Endothelial cell of umbilical vein (primary cell): ENCODE data around the gene ACAP1. TPM values are rescaled to one million over a fixed set of nuclear protein-coding genes. Genes with fewer than 3 reads are reported as not detected.

ENCODE experiments used
- BruUV-seq: library from RNA; stranded (reverse); fragments of 400-500 nt; replicated peaks from 2 replicates; lab custom pipeline; 2021; lab: Mats Ljungman, UMichigan
- CTCF ChIA-PET: fragments of 300-600, 350-600 bp; sonication (Branson Sonifier 250); formaldehyde crosslinking; loops from one replicate; lab custom pipeline; 2021; ENCODE audit warnings: antibody characterized with exemption, inconsistent platforms; lab: Charles Lee
- POLR2A ChIA-PET: fragments of 300-600, 350-600 bp; sonication (Branson Sonifier 250); formaldehyde crosslinking; loops from one replicate; lab custom pipeline; 2021; ENCODE audit warnings: antibody characterized with exemption, inconsistent platforms; lab: Charles Lee
- DNase-seq: peaks from one replicate; pipeline ENCODE4 v3.0.0-alpha.2; 2011; ENCODE audit warnings: low read depth, low spot score
- FAIRE-seq: peaks from 2 replicates; lab custom pipeline; 2011; peaks lifted over from hg19 to GRCh38; lab: Jason Lieb, UNC
- H2AFZ ChIP-seq: 2 replicates; pipeline ENCODE4 v1.6.0; 2012; ENCODE audit warnings: low read depth, low read length, control low read depth, inconsistent platforms
- H3K27ac ChIP-seq: 2 replicates; pipeline ENCODE4 v1.5.1; 2011; ENCODE audit warnings: low read depth, mild to moderate bottlenecking, control low read depth, low read length, moderate library complexity; ENCODE audit not compliant: insufficient read depth
- H3K27me3 ChIP-seq, 2 experiments: 2 replicates each; pipeline versions ENCODE4 v1.6.0 to v1.6.1; 2011; ENCODE audit warnings: low read length in 2 of 2, mixed read lengths in 1 of 2; ENCODE audit not compliant: control insufficient read depth in 2 of 2, insufficient read depth in 2 of 2
- H3K36me3 ChIP-seq, 2 experiments: 2 replicates in 1 of 2; 3 replicates in 1 of 2; pipeline ENCODE4 v1.5.1; 2011; ENCODE audit warnings: low read length in 2 of 2, mild to moderate bottlenecking in 1 of 2, moderate library complexity in 1 of 2; ENCODE audit not compliant: control insufficient read depth in 2 of 2, insufficient read depth in 2 of 2; ENCODE audit errors: extremely low read depth in 1 of 2
- H3K4me1 ChIP-seq: 3 replicates; pipeline ENCODE4 v1.5.1; 2011; ENCODE audit warnings: mild to moderate bottlenecking, low read length; ENCODE audit not compliant: control insufficient read depth, insufficient read depth; ENCODE audit errors: extremely low read depth
- H3K4me2 ChIP-seq: 2 replicates; pipeline ENCODE4 v1.6.1; 2011; ENCODE audit warnings: low read length, control low read depth, mixed read lengths; ENCODE audit not compliant: insufficient read depth
- H3K4me3 ChIP-seq, 3 experiments: fragments of 200-600 bp in 1 of 3; sonication (generic), shearing (Covaris generic) in 1 of 3; replicated peaks in 1 of 3; 2 replicates each; pipeline ENCODE4 v1.5.1; 2011 to 2016; ENCODE audit warnings: control low read depth in 3 of 3, low read length in 3 of 3, mild to moderate bottlenecking in 2 of 3, inconsistent platforms in 1 of 3, low read depth in 1 of 3, moderate library complexity in 1 of 3; ENCODE audit not compliant: insufficient read depth in 1 of 3
- H3K79me2 ChIP-seq: 2 replicates; pipeline ENCODE4 v1.6.0; 2012; ENCODE audit warnings: low read length, inconsistent platforms; ENCODE audit not compliant: control insufficient read depth, insufficient read depth
- H3K9ac ChIP-seq: replicated peaks from 2 replicates; pipeline ENCODE3; 2011; ENCODE audit warnings: low read length, control low read depth; ENCODE audit not compliant: insufficient read depth; ENCODE audit errors: extremely low read depth
- H3K9me1 ChIP-seq: replicated peaks from 3 replicates; pipeline ENCODE4 v1.6.0; 2011; ENCODE audit warnings: mild to moderate bottlenecking, low read length; ENCODE audit not compliant: control insufficient read depth, insufficient read depth; ENCODE audit errors: extremely low read depth
- H3K9me3 ChIP-seq: replicated peaks from 2 replicates; pipeline ENCODE4 v1.5.1; 2012; ENCODE audit warnings: low read length, inconsistent platforms; ENCODE audit not compliant: control insufficient read depth, insufficient read depth
- H4K20me1 ChIP-seq: replicated peaks from 2 replicates; pipeline ENCODE3; 2011; ENCODE audit warnings: mild to moderate bottlenecking, low read length; ENCODE audit not compliant: control insufficient read depth, insufficient read depth; ENCODE audit errors: extremely low read depth
- CTCF ChIP-seq, 2 donors: IDR thresholded peaks; 1 replicate in 1 of 2; 2 replicates in 1 of 2; pipeline ENCODE4 v1.5.1; 2011; ENCODE audit warnings: low read length in 2 of 2, mild to moderate bottlenecking in 2 of 2, moderate library complexity in 2 of 2, control low read depth in 1 of 2, inconsistent platforms in 1 of 2, low read depth in 1 of 2; ENCODE audit not compliant: insufficient read depth in 1 of 2; ENCODE audit errors: extremely low read depth in 1 of 2
- EZH2 ChIP-seq: IDR thresholded peaks from 2 replicates; pipeline ENCODE4 v1.6.1; 2012; ENCODE audit warnings: borderline replicate concordance, low read depth, mild to moderate bottlenecking, moderate library complexity, low read length, inconsistent platforms; ENCODE audit not compliant: severe bottlenecking
- FOS ChIP-seq: IDR thresholded peaks from 2 replicates; pipeline ENCODE4 v1.6.1; 2011; ENCODE audit warnings: mild to moderate bottlenecking, low read length, moderate library complexity, borderline replicate concordance; ENCODE audit not compliant: insufficient read depth
- GATA2 ChIP-seq: IDR thresholded peaks from 2 replicates; pipeline ENCODE4 v1.7.0; 2011; ENCODE audit warnings: low read depth, mild to moderate bottlenecking, moderate library complexity, mixed read lengths, low read length; ENCODE audit not compliant: insufficient read length, insufficient read depth
- JUN ChIP-seq: IDR thresholded peaks from 2 replicates; pipeline ENCODE4 v1.6.1; 2011; ENCODE audit warnings: borderline replicate concordance, low read depth; ENCODE audit not compliant: insufficient read length, insufficient read depth
- MAX ChIP-seq: IDR thresholded peaks from 2 replicates; pipeline ENCODE4 v1.6.1; 2011; ENCODE audit not compliant: insufficient read depth, insufficient read length
- MYC ChIP-seq: IDR thresholded peaks from one replicate; pipeline ENCODE4 v1.6.1; 2011; ENCODE audit warnings: mild to moderate bottlenecking, low read depth, low read length
- POLR2A ChIP-seq: IDR thresholded peaks from 2 replicates; pipeline ENCODE4 v1.6.1; 2012; ENCODE audit warnings: low read depth, mild to moderate bottlenecking, control low read depth, low read length
- POLR2AphosphoS5 ChIP-seq: IDR thresholded peaks from 2 replicates; pipeline ENCODE4 v1.6.1; 2012; ENCODE audit warnings: low read depth, mild to moderate bottlenecking, control low read depth, low read length, moderate library complexity; ENCODE audit not compliant: insufficient read depth
- dilution Hi-C: fragments of 300-500 bp; cut with MboI; formaldehyde crosslinking; loops from one replicate; pipeline ENCODE4 v1.15.0; 2019; ENCODE audit warnings: low sequenced_read_pairs; ENCODE audit not compliant: extremely low pct_ligation_motif_present
- intact Hi-C: fragments of 100-400 bp; cut with micrococcal nuclease; formaldehyde crosslinking; loops from one replicate; pipeline ENCODE4 v1.10.0; 2022
- polyA plus RNA-seq, 4 experiments: library from polyadenylated mRNA; depleted of rRNA in 3 of 4; stranded (reverse) in 3 of 4; unstranded in 1 of 4; fragments of >200 nt; gene quantifications; 2 replicates each; pipeline versions ENCODE4 v1.2.1 to v1.2.3, GENCODE V29; 2011 to 2012; ENCODE audit warnings: missing spikeins in 1 of 4
- total RNA-seq: library from RNA; stranded (reverse); gene quantifications from 2 replicates; pipeline ENCODE4 v1.2.3, GENCODE V29; 2021

ACAP1 gene
- total and polyA plus RNA-seq, 2 donors (not counting 3 experiments of a cell fraction or from before 2014, with no cell fraction given) = 0.46 TPM; not detected in 1

GRCh38 chr17:7329374-7329996 lies 6.8 kb upstream of the ACAP1 start:
- peak overlapping the region; percentile 46 for H3K9ac ChIP-seq
- H3K9me1 ChIP-seq = no peaks in the 10 kb centered on the region
- H3K27me3 ChIP-seq = peaks cover 0 to 2% of the 10 kb centered on the region in 2 experiments
- H3K4me2 ChIP-seq = peak overlapping the region; percentile 95
- FAIRE-seq (peak; percentile 99), DNase-seq (peak; percentile 99)
- H3K36me3 ChIP-seq = peaks cover 0 to 6% of the 10 kb centered on the region in 2 experiments
- H3K4me1 ChIP-seq = peaks cover 10% of the 10 kb centered on the region
- CTCF ChIA-PET = interaction anchor here (0.6 to 1.9 kb wide), 23 partner anchors 9 to 284 kb away, joined by 3 to 13 read pairs (median 4); partner anchors contain the start of genes GPS2, SLC2A4 and TMEM256
- BruUV-seq = no TSS peak
- H3K9me3 ChIP-seq = no peaks in the 10 kb centered on the region
- no peaks in the 10 kb centered on the region for H4K20me1 ChIP-seq
- H3K79me2 ChIP-seq = peaks cover 10% of the 10 kb centered on the region
- peak overlapping the region; percentile 97 for H2AFZ ChIP-seq
- dilution Hi-C loops = no loop called here
- POLR2A ChIA-PET = interaction anchor here (0.5 to 1.7 kb wide), 10 partner anchors 13 to 153 kb away, joined by 3 to 5 read pairs (median 4); partner anchors contain the start of genes GPS2, SLC2A4 and TMEM256
- TF ChIP-seq CTCF (IDR thresholded peaks at IDR 0.05; ENCODE audit: extremely low read depth in 1 of 2, insufficient read depth in 1 of 2, low read depth in 1 of 2, low read length in 2 of 2) (peak in 1 of 2 donors; percentile 6), POLR2A (no peak), MYC (peak; percentile 1), FOS (no peak), EZH2 (no peak), JUN (no peak), GATA2 (no peak), MAX (peak; percentile 38), POLR2AphosphoS5 (no peak)
- intact Hi-C loops = loop anchor here (1.0 kb wide), 2 partner anchors 14 to 49 kb away; partner anchors contain the start of gene GPS2
- peak overlapping the region; percentile 80 to 86 (median 81) for H3K4me3 ChIP-seq
- H3K27ac ChIP-seq = peak overlapping the region; percentile 71
